ENCODE data around the gene RHNO1. TPM values are rescaled to one million over a fixed set of nuclear protein-coding genes. Genes with fewer than 3 reads are reported as not detected.

Gene RHNO1
- total RNA-seq, 1 experiment from 2014 or later = 77.9 TPM

GRCh38 chr12:2842948-2843347, 34.1 kb upstream of the RHNO1 start:
- Histone ChIP-seq H3K4me3 (no peak overlapping the region), H3K4me2 (no peak overlapping the region), H3K9me2 (ENCODE audit: insufficient read depth) (no peaks in the 10 kb centered on the region), H3K79me2 (ENCODE audit: low read depth) (no peaks in the 10 kb centered on the region), H3K4me1 (replicated peaks; ENCODE audit: insufficient read depth) (no peaks in the 10 kb centered on the region), H2AFZ (no peak overlapping the region), H3F3A (ENCODE audit: insufficient read depth, low read depth) (no peaks in the 10 kb centered on the region; the same call in 1 of the 2 replicates), H4K20me1 (ENCODE audit: insufficient read depth) (no peaks in the 10 kb centered on the region), H3K9me3 (ENCODE audit: insufficient read depth, low read depth) (no peaks in the 10 kb centered on the region), H3K27me3 (ENCODE audit: insufficient read depth, low read depth) (no peaks in the 10 kb centered on the region), H3K36me3 (ENCODE audit: low read depth) (no peaks in the 10 kb centered on the region), H3K27ac (no peak overlapping the region)
- no TSS peak for BruUV-seq (replicated peaks)
- no peak for TF ChIP-seq EZH2 (IDR thresholded peaks at IDR 0.05; ENCODE audit: low read depth)
- no peak for TF ChIP-seq CTCF (conservative IDR thresholded peaks at IDR 0.05)
- POLR2A ChIA-PET (ENCODE audit: unreplicated experiment) = no interaction called here
- CTCF ChIA-PET = interaction anchor here (1.5 kb wide), 1 partner anchor 11 kb away, joined by 4 read pairs; no protein-coding TSS in a partner anchor
- no peak for DNase-seq
- intact Hi-C loops (cut with micrococcal nuclease; ENCODE audit: unreplicated experiment) = no loop called here

- no peak overlapping the region for H3K4me3 ChIP-seq
- CTCF ChIA-PET = interaction anchor here (0.6 kb wide), 1 partner anchor 478 kb away, joined by 3 read pairs; no protein-coding TSS in a partner anchor
- no peak overlapping the region for H3K27ac ChIP-seq
Observed at GRCh38 chr12:2844786-2845185, 32.2 kb upstream of the RHNO1 start.

GRCh38 chr12:2845280-2845679, 31.7 kb upstream of the RHNO1 start:
- Histone ChIP-seq H4K20me1 (ENCODE audit: insufficient read depth) (no peaks in the 10 kb centered on the region), H3K27me3 (ENCODE audit: insufficient read depth, low read depth) (no peaks in the 10 kb centered on the region), H3K79me2 (ENCODE audit: low read depth) (no peaks in the 10 kb centered on the region), H3F3A (ENCODE audit: insufficient read depth, low read depth) (no peaks in the 10 kb centered on the region; the same call in 1 of the 2 replicates), H3K4me2 (no peak overlapping the region), H3K27ac (no peak overlapping the region), H3K36me3 (ENCODE audit: low read depth) (no peaks in the 10 kb centered on the region), H3K9me2 (ENCODE audit: insufficient read depth) (no peaks in the 10 kb centered on the region), H3K4me1 (replicated peaks; ENCODE audit: insufficient read depth) (no peaks in the 10 kb centered on the region), H2AFZ (no peak overlapping the region), H3K9me3 (ENCODE audit: insufficient read depth, low read depth) (no peaks in the 10 kb centered on the region), H3K4me3 (no peak overlapping the region)
- no peak for DNase-seq
- ChIA-PET CTCF (interaction anchor here (0.6 kb wide), 2 partner anchors 156 to 478 kb away, joined by 3 to 5 read pairs; no protein-coding TSS in a partner anchor), POLR2A (ENCODE audit: unreplicated experiment) (interaction anchor here (0.6 kb wide), 1 partner anchor 17 kb away, joined by 3 read pairs; no protein-coding TSS in a partner anchor)
- TF ChIP-seq EZH2 (IDR thresholded peaks at IDR 0.05; ENCODE audit: low read depth) (no peak), CTCF (conservative IDR thresholded peaks at IDR 0.05) (no peak)
- BruUV-seq (replicated peaks) = no TSS peak
- intact Hi-C loops (cut with micrococcal nuclease; ENCODE audit: unreplicated experiment) = no loop called here

More at GRCh38 chr12:2844786-2845185, 32.2 kb upstream of the RHNO1 start:
- H2AFZ ChIP-seq = no peak overlapping the region
- no peaks in the 10 kb centered on the region for H3K9me2 ChIP-seq (ENCODE audit: insufficient read depth)
- no peaks in the 10 kb centered on the region for H3K9me3 ChIP-seq (ENCODE audit: insufficient read depth, low read depth)
- intact Hi-C loops (cut with micrococcal nuclease; ENCODE audit: unreplicated experiment) = no loop called here
- POLR2A ChIA-PET (ENCODE audit: unreplicated experiment) = interaction anchor here (0.6 kb wide), 1 partner anchor 18 kb away, joined by 3 read pairs; no protein-coding TSS in a partner anchor
- no TSS peak for BruUV-seq (replicated peaks)
- no peak overlapping the region for H3K4me2 ChIP-seq
- no peaks in the 10 kb centered on the region for H3K79me2 ChIP-seq (ENCODE audit: low read depth)
- no peaks in the 10 kb centered on the region for H3K4me1 ChIP-seq (replicated peaks; ENCODE audit: insufficient read depth)
- no peaks in the 10 kb centered on the region; the same call in 1 of the 2 replicates for H3F3A ChIP-seq (ENCODE audit: insufficient read depth, low read depth)
- no peaks in the 10 kb centered on the region for H4K20me1 ChIP-seq (ENCODE audit: insufficient read depth)
- no peak for DNase-seq
- TF ChIP-seq CTCF (conservative IDR thresholded peaks at IDR 0.05) (no peak), EZH2 (IDR thresholded peaks at IDR 0.05; ENCODE audit: low read depth) (no peak)
- no peaks in the 10 kb centered on the region for H3K36me3 ChIP-seq (ENCODE audit: low read depth)
- no peaks in the 10 kb centered on the region for H3K27me3 ChIP-seq (ENCODE audit: insufficient read depth, low read depth)
